Uterus (tissue), 4 donors: ENCODE data around the gene SUGP2. TPM values are rescaled to one million over a fixed set of nuclear protein-coding genes. Genes with fewer than 3 reads are reported as not detected.

Source experiments
- DNase-seq, 2 donors: peaks; one replicate each; pipeline ENCODE4 v3.0.0-alpha.2; 2019 to 2020
- H3K27ac ChIP-seq, 2 donors: fragments of 200-600 bp; sonication (generic); 1 replicate in 1 of 2; 2 replicates in 1 of 2; pipeline ENCODE4 v1.5.1; 2016 to 2018
- H3K27me3 ChIP-seq, 2 donors: fragments of 200-600 bp; sonication (generic); one replicate each; pipeline ENCODE4 v1.5.1; 2018 to 2019; ENCODE audit warnings: control low read depth in 1 of 2
- H3K36me3 ChIP-seq, 2 donors: fragments of 200-600 bp; sonication (generic); one replicate each; pipeline ENCODE4 v1.5.1; 2019; ENCODE audit warnings: control low read depth in 1 of 2
- H3K4me1 ChIP-seq, 2 donors: fragments of 200-600 bp; sonication (generic); one replicate each; pipeline ENCODE4 v1.5.1; 2018 to 2019; ENCODE audit warnings: control low read depth in 1 of 2
- H3K4me3 ChIP-seq, 2 donors: fragments of 200-600 bp; sonication (generic); 1 replicate in 1 of 2; 2 replicates in 1 of 2; pipeline ENCODE4 v1.5.1; 2018 to 2019; ENCODE audit warnings: mild to moderate bottlenecking in 1 of 2
- H3K9me3 ChIP-seq, 2 donors: fragments of 200-600 bp; sonication (generic); one replicate each; pipeline ENCODE4 v1.5.1; 2019; ENCODE audit warnings: control low read depth in 1 of 2
- CTCF ChIP-seq, 4 experiments: fragments of 200-600 bp in 2 of 4; fragments of 450-650 bp in 2 of 4; sonication (generic) in 2 of 4; IDR thresholded peaks; one replicate each; pipeline ENCODE4 v1.5.1; 2016 to 2019; ENCODE audit warnings: antibody characterized with exemption in 4 of 4, mild to moderate bottlenecking in 2 of 4, moderate library complexity in 1 of 4
- POLR2A ChIP-seq, 2 donors: fragments of 450-650 bp; IDR thresholded peaks; one replicate each; pipeline ENCODE4 v1.6.1; 2016; ENCODE audit warnings: antibody characterized with exemption in 2 of 2, mild to moderate bottlenecking in 1 of 2, moderate library complexity in 1 of 2
- intact Hi-C: fragments of 100-400 bp; cut with DNase I; formaldehyde crosslinking; loops from one replicate; pipeline ENCODE4 v1.15.1; 2023; ENCODE audit warnings: low total_unique reads
- total RNA-seq, 4 donors: library from RNA; depleted of rRNA in 3 of 4; stranded (reverse); fragments of >200 nt in 3 of 4; gene quantifications; one replicate each; pipeline versions ENCODE4 v1.1.0 to v1.2.4, GENCODE V29; 2014 to 2023
- donor health status: DM: yes; HTN: yes; CAD: no.

SUGP2 gene
- total RNA-seq, 4 donors from 2014 or later = 22.5 to 95.8 (median 53.7) TPM

DNA sequence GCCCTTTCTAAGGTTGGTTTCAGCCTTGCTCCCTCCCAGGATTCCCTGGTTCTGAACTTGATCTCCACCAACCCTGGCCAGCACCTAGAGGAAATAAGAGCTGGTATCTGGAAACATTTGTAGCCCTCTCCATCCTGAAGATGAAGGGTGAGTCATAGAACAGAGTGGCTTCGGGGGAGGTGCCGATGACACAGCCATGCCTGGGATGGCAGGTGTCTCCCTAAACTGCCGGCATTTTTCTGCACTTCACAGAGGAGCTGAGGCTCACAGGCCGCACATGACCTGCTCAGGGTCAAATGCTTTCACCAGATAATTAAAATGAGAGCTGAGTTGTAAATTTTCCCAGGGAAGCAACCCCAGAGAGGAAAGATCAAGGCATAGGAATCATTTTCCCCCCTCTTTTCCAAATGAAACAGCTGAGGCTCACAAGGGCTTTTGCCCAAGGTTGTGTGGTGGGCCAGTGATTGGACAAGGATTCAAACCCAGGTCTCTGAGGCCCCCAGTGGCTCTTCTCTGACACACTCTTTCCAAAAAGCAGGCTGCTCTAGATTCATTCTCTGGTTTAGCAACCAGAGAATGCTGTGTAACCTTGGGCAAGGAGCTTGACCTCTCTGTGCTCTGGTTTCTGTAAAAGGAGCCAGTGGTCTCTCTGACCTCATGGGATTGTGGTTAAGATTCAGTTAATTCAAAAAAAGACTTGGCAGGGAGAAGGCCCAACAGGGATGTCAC is 29.3 kb upstream of the SUGP2 start:
- H3K9me3 ChIP-seq = no peaks in the 10 kb centered on the region
- peaks cover 0 to 8% of the 10 kb centered on the region in 2 donors for H3K4me1 ChIP-seq
- H3K36me3 ChIP-seq = no peaks in the 10 kb centered on the region
- H3K4me3 ChIP-seq = peak overlapping the region; percentile 43 to 46
- no peaks in the 10 kb centered on the region for H3K27me3 ChIP-seq
- TF ChIP-seq POLR2A (IDR thresholded peaks at IDR 0.05) = no peak
- no peak for TF ChIP-seq CTCF (IDR thresholded peaks at IDR 0.05)
- intact Hi-C loops = no loop called here
- peak overlapping the region; percentile 69 to 85 for H3K27ac ChIP-seq
- no peak for DNase-seq

DNA sequence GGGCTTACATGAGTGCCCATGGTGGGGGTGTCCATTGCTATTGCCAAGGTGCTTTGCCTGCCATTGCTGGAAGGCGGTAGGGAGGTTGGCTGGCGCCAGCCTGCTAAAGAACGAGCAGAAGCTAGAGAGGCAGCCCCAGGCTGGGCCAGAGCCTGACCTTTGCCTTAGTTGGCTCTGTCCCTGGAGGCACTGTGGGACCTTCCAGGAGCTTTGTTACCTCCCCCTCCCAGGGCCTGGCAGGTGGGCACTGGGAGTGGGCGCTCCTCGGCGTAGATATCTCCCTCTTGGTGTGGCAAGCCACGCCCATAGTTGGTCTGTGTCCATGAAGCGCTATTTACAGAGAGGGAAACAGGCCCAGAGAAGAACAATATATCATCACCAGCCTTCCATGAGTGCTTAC is 28.2 kb upstream of the SUGP2 start:
- H3K27ac ChIP-seq = no peak overlapping the region
- TF ChIP-seq CTCF (IDR thresholded peaks at IDR 0.05) (no peak), POLR2A (IDR thresholded peaks at IDR 0.05) (no peak)
- DNase-seq = no peak
- peaks cover 0 to 8% of the 10 kb centered on the region in 2 donors for H3K4me1 ChIP-seq
- no peak overlapping the region for H3K4me3 ChIP-seq
- intact Hi-C loops = no loop called here
- H3K27me3 ChIP-seq = no peaks in the 10 kb centered on the region
- H3K36me3 ChIP-seq = no peaks in the 10 kb centered on the region
- no peaks in the 10 kb centered on the region for H3K9me3 ChIP-seq

DNA sequence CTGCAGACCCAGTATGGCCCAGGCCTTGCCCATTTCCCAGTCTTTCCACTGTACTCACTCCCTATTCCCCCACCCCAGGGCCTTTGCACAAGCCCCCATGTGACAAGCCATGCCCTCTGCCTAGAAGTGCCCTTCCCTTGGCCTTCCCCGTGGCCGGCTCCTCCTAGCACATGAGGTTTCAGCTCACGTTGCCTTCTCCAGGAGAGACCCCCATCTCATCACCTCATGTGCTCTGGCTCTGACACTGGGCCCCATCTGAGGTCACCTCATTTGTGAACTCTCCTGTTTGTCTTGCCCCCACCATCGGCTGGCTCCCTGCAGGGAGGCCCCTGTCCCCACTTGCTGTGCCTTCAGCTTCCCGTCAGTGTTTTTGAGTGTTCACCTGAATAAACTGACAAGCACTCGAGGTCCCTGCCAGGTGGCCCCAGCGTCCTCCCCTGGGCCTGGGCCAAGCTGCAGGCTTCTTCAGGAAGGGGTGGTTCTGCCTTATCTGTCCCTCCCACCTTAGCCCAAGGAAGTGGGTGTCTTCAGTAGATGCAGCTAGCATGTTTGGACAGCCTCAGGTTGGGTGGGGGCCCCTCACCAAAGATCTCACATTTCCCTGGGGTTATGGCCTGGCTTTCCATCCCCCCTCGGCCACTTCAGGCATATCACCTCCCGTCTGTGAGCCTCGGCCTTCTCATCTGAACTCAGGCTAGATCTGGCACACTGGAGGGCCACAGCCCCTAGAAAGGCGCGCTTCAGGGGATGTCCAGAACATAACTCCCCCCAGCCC is 26.7 kb upstream of the SUGP2 start:
- no peak for DNase-seq
- intact Hi-C loops = no loop called here
- Histone ChIP-seq H3K4me3 (no peak overlapping the region), H3K9me3 (no peaks in the 10 kb centered on the region), H3K4me1 (peaks cover 0 to 6% of the 10 kb centered on the region in 2 donors), H3K36me3 (no peaks in the 10 kb centered on the region), H3K27ac (no peak overlapping the region), H3K27me3 (no peaks in the 10 kb centered on the region)
- TF ChIP-seq CTCF (IDR thresholded peaks at IDR 0.05) (no peak), POLR2A (IDR thresholded peaks at IDR 0.05) (no peak)

GRCh38 chr19:19059018-19059836 is 25.9 kb upstream of the SUGP2 start:
- no peak overlapping the region for H3K4me3 ChIP-seq
- no peaks in the 10 kb centered on the region for H3K9me3 ChIP-seq
- intact Hi-C loops = no loop called here
- H3K27ac ChIP-seq = no peak overlapping the region
- no peak for TF ChIP-seq CTCF (IDR thresholded peaks at IDR 0.05)
- no peak for TF ChIP-seq POLR2A (IDR thresholded peaks at IDR 0.05)
- DNase-seq = no peak
- H3K36me3 ChIP-seq = no peaks in the 10 kb centered on the region
- peaks cover 0 to 4% of the 10 kb centered on the region in 2 donors for H3K4me1 ChIP-seq
- no peaks in the 10 kb centered on the region for H3K27me3 ChIP-seq
